DMS153 (cell line): ENCODE results near the gene CYP3A7.
"Not testable (repeated sequence)": the region's sequence is repeated elsewhere in the genome, so short reads cannot be mapped to it uniquely, and the experiment has no call there.

Experiments used
- DNase-seq: peaks from one replicate; lab custom pipeline; 2025; lab: John Stamatoyannopoulos, UW

CYP3A7 gene

DNA sequence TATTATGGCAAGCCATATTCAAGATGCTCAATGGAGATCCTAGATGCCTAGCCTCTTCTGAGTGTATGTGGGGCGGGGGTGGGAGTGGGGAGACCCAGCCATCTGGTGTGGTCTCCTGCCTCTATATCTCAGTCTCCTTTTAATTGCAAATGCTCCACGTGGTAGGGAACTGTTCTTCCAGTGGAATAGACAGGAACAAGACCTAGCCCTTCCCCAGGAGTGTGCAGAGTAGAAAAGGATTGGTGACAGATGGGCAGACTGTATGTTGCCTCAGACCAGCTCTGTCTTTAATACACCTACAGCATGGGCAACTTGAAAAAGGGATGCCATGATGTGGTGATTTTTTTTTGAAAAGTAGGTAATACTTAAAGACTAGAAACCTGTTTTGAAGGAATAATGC, 67.8 kb downstream of the CYP3A7 start:
- no peak for DNase-seq

DNA sequence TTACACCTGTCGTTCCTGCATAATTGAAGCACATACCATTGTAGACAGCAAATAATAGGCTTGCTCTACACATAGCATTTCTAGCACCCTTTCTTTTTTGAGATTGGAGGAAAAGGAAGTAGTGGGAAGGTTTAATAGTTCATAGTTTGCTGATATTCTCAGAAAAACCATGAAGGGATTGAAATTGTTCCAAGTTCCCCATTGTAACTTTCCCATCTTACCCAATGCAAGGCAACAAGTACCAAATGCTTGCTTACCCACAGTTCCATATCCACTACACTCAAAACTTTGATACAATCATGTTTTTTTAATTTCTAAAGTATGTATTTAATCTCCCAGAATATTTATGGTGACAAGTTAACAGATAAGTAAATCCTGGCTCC, 69.0 kb downstream of the CYP3A7 start:
- DNase-seq: no peak

DNA sequence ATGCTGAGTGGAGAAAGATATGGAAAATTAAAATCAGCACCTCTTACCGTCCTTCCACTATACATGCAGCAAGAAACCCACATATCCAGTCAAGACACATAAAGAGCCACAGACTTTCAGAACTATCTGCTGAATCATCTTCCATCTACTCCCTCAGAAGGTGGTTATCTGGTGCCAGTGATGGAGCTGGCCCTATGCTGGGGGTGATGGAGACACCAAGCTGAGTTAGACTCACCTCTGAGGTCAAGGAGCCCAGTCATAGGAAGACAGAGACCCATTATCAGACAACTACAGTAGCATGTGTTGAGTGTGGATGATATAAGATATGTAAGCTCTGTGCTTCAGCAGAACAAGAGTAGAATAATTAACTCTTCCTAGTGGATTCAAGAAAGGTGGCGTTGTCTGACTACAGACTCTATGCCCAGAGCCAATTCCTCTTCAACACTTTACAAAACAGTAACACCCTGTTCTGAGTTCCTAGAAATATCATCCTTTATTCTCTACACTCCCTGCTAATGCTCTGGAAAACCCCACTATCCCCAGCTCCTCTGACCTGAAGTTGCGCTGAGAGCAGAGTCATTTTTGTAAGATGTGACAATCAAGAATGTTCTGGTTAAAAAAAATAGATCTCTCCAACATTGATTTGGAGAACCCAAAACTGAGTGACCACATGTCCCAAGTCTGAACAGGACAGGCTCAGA, 69.5 kb downstream of the CYP3A7 start:
- no peak for DNase-seq

DNA sequence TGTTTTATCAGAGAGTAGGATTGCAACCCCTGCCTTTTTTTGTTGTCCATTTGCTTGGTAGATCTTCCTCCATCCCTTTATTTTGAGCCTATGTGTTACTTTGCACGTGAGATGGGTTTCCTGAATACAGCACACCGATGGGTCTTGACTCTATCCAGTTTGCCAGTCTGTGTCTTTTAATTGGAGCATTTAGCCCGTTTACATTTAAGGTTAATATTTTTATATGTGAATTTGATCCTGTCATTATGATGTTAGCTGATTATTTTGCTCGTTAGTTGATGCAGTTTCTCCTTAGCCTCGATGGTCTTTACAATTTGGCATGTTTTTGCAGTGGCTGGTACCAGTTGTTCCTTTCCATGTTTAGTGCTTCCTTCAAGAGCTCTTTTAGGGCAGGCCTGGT, 77.1 kb downstream of the CYP3A7 start:
- not testable (repeated sequence) for DNase-seq
